Endothelial cell of hepatic sinusoid (primary cell): Measurements from ENCODE around the gene NDST1.

ENCODE experiments used
- in situ Hi-C: cut with HindIII; loops from 2 replicates; pipeline ENCODE4 v1.10.0; 2017; ENCODE audit warnings: low sequenced_read_pairs

The NDST1 gene

GRCh38 chr5:150540042-150540441, 32.1 kb downstream of the NDST1 start:
- in situ Hi-C loops, result no loop called here

GRCh38 chr5:150540615-150541396, 32.9 kb downstream of the NDST1 start:
- in situ Hi-C loops, result no loop called here

- in situ Hi-C loops, result no loop called here
Observed at GRCh38 chr5:150541397-150541675, 33.4 kb downstream of the NDST1 start.

- in situ Hi-C loops, result no loop called here
Observed at GRCh38 chr5:150541895-150542294, 34.0 kb downstream of the NDST1 start.

- in situ Hi-C loops, result no loop called here
Observed at GRCh38 chr5:150542933-150543445, 35.1 kb downstream of the NDST1 start.

GRCh38 chr5:150544611-150545219, 36.8 kb downstream of the NDST1 start:
- in situ Hi-C loops, result loop anchor here (5.0 kb wide), 1 partner anchor 82 kb away; no protein-coding TSS in a partner anchor

GRCh38 chr5:150545246-150545645, 37.3 kb downstream of the NDST1 start:
- in situ Hi-C loops, result loop anchor here (5.0 kb wide), 1 partner anchor 83 kb away; no protein-coding TSS in a partner anchor

- in situ Hi-C loops, result loop anchor here (5.0 kb wide), 1 partner anchor 86 kb away; no protein-coding TSS in a partner anchor
Observed at GRCh38 chr5:150548123-150548522, 40.2 kb downstream of the NDST1 start.

GRCh38 chr5:150549735-150550134, 41.8 kb downstream of the NDST1 start:
- in situ Hi-C loops, result loop anchor here (5.0 kb wide), 1 partner anchor 87 kb away; no protein-coding TSS in a partner anchor

GRCh38 chr5:150550286-150550685, 42.4 kb downstream of the NDST1 start:
- in situ Hi-C loops, result no loop called here

- in situ Hi-C loops, result no loop called here
Observed at GRCh38 chr5:150551066-150551465, 43.1 kb downstream of the NDST1 start.

- in situ Hi-C loops, result no loop called here
Observed at GRCh38 chr5:150553402-150553801, 45.5 kb downstream of the NDST1 start.

- in situ Hi-C loops, result no loop called here
Observed at GRCh38 chr5:150553911-150554310, 46.0 kb downstream of the NDST1 start.

- in situ Hi-C loops, result loop anchor here (5.0 kb wide), 2 partner anchors 48 to 102 kb away; partner anchors contain the start of gene NDST1
Observed at GRCh38 chr5:150554857-150555256, 46.9 kb downstream of the NDST1 start.

GRCh38 chr5:150556106-150556505, 48.2 kb downstream of the NDST1 start:
- in situ Hi-C loops, result loop anchor here (5.0 kb wide), 2 partner anchors 49 to 101 kb away; partner anchors contain the start of gene NDST1

- in situ Hi-C loops, result loop anchor here (5.0 kb wide), 2 partner anchors 50 to 100 kb away; partner anchors contain the start of gene NDST1
Observed at GRCh38 chr5:150556859-150557508, 49.1 kb downstream of the NDST1 start.

- in situ Hi-C loops, result loop anchor here (5.0 kb wide), 2 partner anchors 50 to 100 kb away; partner anchors contain the start of gene NDST1
Observed at GRCh38 chr5:150557509-150557872, 49.6 kb downstream of the NDST1 start.

- in situ Hi-C loops, result loop anchor here (5.0 kb wide), 2 partner anchors 51 to 99 kb away; partner anchors contain the start of gene NDST1
Observed at GRCh38 chr5:150558088-150558621, 50.2 kb downstream of the NDST1 start.

GRCh38 chr5:150559088-150559487, 51.2 kb downstream of the NDST1 start:
- in situ Hi-C loops, result loop anchor here (5.0 kb wide), 2 partner anchors 52 to 98 kb away; partner anchors contain the start of gene NDST1

GRCh38 chr5:150559701-150560100, 51.8 kb downstream of the NDST1 start:
- in situ Hi-C loops, result loop anchor here (5.0 kb wide), 2 partner anchors 52 to 98 kb away; partner anchors contain the start of gene NDST1
